Measurements from ENCODE around the gene TRIM9. TPM values are rescaled to one million over a fixed set of nuclear protein-coding genes. Genes with fewer than 3 reads are reported as not detected.

The TRIM9 gene
- total and polyA plus RNA-seq, 2 donors (not counting 3 experiments of a cell fraction or from before 2014, with no cell fraction given): not detected

- no peak overlapping the region for H3K27ac ChIP-seq (ENCODE audit: insufficient read depth, low read depth, low read length)
- no TSS peak for BruUV-seq (replicated peaks)
- H3K9me3 ChIP-seq (replicated peaks; ENCODE audit: control insufficient read depth, insufficient read depth, low read length): no peaks in the 10 kb centered on the region
- H3K4me2 ChIP-seq (ENCODE audit: insufficient read depth, low read length): no peak overlapping the region
- no peaks in the 10 kb centered on the region for H3K79me2 ChIP-seq (ENCODE audit: control insufficient read depth, insufficient read depth, low read length)
- dilution Hi-C loops (cut with MboI; ENCODE audit: extremely low pct_ligation_motif_present, low sequenced_read_pairs) (no loop called here), intact Hi-C loops (cut with micrococcal nuclease) (no loop called here)
- no peaks in the 10 kb centered on the region for H3K9me1 ChIP-seq (replicated peaks; ENCODE audit: control insufficient read depth, extremely low read depth, insufficient read depth, low read length)
- no peak overlapping the region for H3K9ac ChIP-seq (replicated peaks; ENCODE audit: extremely low read depth, insufficient read depth, low read length)
- ChIA-PET CTCF (no interaction called here), POLR2A (no interaction called here)
- no peaks in the 10 kb centered on the region for H3K4me1 ChIP-seq (ENCODE audit: control insufficient read depth, extremely low read depth, insufficient read depth, low read length)
- no peaks in the 10 kb centered on the region for H4K20me1 ChIP-seq (replicated peaks; ENCODE audit: control insufficient read depth, extremely low read depth, insufficient read depth, low read length)
- no peak overlapping the region for H2AFZ ChIP-seq (ENCODE audit: low read depth, low read length)
- no peaks in the 10 kb centered on the region for H3K36me3 ChIP-seq (ENCODE audit: control insufficient read depth in 2 of 2, extremely low read depth in 1 of 2, insufficient read depth in 2 of 2, low read length in 2 of 2)
- no peak for FAIRE-seq
- H3K27me3 ChIP-seq (ENCODE audit: control insufficient read depth in 2 of 2, insufficient read depth in 2 of 2, low read length in 2 of 2): peaks cover 5 to 10% of the 10 kb centered on the region in 2 experiments
- no peak for DNase-seq (ENCODE audit: low read depth, low spot score)
- no peak overlapping the region for H3K4me3 ChIP-seq (replicated peaks in 1 of 3; ENCODE audit: insufficient read depth in 1 of 3, low read depth in 1 of 3, low read length in 3 of 3)
- TF ChIP-seq POLR2A (IDR thresholded peaks at IDR 0.05; ENCODE audit: low read depth, low read length): no peak
- no peak for TF ChIP-seq GATA2 (IDR thresholded peaks at IDR 0.05; ENCODE audit: insufficient read depth, insufficient read length, low read depth, low read length)
- no peak for TF ChIP-seq JUN (IDR thresholded peaks at IDR 0.05; ENCODE audit: borderline replicate concordance, insufficient read depth, insufficient read length, low read depth)
- TF ChIP-seq, protein P1, sequence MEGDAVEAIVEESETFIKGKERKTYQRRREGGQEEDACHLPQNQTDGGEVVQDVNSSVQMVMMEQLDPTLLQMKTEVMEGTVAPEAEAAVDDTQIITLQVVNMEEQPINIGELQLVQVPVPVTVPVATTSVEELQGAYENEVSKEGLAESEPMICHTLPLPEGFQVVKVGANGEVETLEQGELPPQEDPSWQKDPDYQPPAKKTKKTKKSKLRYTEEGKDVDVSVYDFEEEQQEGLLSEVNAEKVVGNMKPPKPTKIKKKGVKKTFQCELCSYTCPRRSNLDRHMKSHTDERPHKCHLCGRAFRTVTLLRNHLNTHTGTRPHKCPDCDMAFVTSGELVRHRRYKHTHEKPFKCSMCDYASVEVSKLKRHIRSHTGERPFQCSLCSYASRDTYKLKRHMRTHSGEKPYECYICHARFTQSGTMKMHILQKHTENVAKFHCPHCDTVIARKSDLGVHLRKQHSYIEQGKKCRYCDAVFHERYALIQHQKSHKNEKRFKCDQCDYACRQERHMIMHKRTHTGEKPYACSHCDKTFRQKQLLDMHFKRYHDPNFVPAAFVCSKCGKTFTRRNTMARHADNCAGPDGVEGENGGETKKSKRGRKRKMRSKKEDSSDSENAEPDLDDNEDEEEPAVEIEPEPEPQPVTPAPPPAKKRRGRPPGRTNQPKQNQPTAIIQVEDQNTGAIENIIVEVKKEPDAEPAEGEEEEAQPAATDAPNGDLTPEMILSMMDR (IDR thresholded peaks at IDR 0.05; ENCODE audit: extremely low read depth in 1 of 2, insufficient read depth in 1 of 2, low read depth in 1 of 2, low read length in 2 of 2): no peak
- TF ChIP-seq EZH2 (IDR thresholded peaks at IDR 0.05; ENCODE audit: borderline replicate concordance, low read depth, low read length, severe bottlenecking): no peak
- TF ChIP-seq, protein P2, sequence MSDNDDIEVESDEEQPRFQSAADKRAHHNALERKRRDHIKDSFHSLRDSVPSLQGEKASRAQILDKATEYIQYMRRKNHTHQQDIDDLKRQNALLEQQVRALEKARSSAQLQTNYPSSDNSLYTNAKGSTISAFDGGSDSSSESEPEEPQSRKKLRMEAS (IDR thresholded peaks at IDR 0.05; ENCODE audit: insufficient read depth, insufficient read length): no peak
- TF ChIP-seq FOS (IDR thresholded peaks at IDR 0.05; ENCODE audit: borderline replicate concordance, insufficient read depth, low read length): no peak
- TF ChIP-seq POLR2AphosphoS5 (IDR thresholded peaks at IDR 0.05; ENCODE audit: insufficient read depth, low read depth, low read length): no peak
- no peak for TF ChIP-seq MYC (IDR thresholded peaks at IDR 0.05; ENCODE audit: low read depth, low read length)
Measured at GRCh38 chr14:51020024-51020710, 74.7 kb downstream of the TRIM9 start.

Data from endothelial cell of umbilical vein (primary cell).